AML-193 (cell line): ENCODE data around the gene DOC2B.

ENCODE experiments used
- DNase-seq, 2 experiments: peaks; one replicate each; lab custom pipeline; 2025; lab: John Stamatoyannopoulos, UW

DOC2B gene

GRCh38 chr17:162689-163088, 18.8 kb downstream of the DOC2B start:
- no peak for DNase-seq

- no peak for DNase-seq
Observed at GRCh38 chr17:161481-161880, 20.0 kb downstream of the DOC2B start.

GRCh38 chr17:160336-160735, 21.1 kb downstream of the DOC2B start:
- no peak for DNase-seq

GRCh38 chr17:159609-160008, 21.8 kb downstream of the DOC2B start:
- no peak for DNase-seq

- DNase-seq: no peak
Observed at GRCh38 chr17:158379-158778, 23.1 kb downstream of the DOC2B start.

GRCh38 chr17:157901-158300, 23.5 kb downstream of the DOC2B start:
- DNase-seq: no peak

- DNase-seq: no peak
Observed at GRCh38 chr17:156946-157345, 24.5 kb downstream of the DOC2B start.

- DNase-seq: no peak
Observed at GRCh38 chr17:156094-156621, 25.3 kb downstream of the DOC2B start.

- no peak for DNase-seq
Observed at GRCh38 chr17:155576-155975, 25.9 kb downstream of the DOC2B start.

- no peak for DNase-seq
Observed at GRCh38 chr17:153851-154250, 27.6 kb downstream of the DOC2B start.

GRCh38 chr17:152860-153420, 28.5 kb downstream of the DOC2B start:
- no peak for DNase-seq

- no peak for DNase-seq
Observed at GRCh38 chr17:151886-152859, 29.3 kb downstream of the DOC2B start.

- DNase-seq: no peak
Observed at GRCh38 chr17:151004-151403, 30.4 kb downstream of the DOC2B start.

GRCh38 chr17:149897-150584, 31.4 kb downstream of the DOC2B start:
- no peak for DNase-seq

GRCh38 chr17:149231-149630, 32.2 kb downstream of the DOC2B start:
- DNase-seq: no peak

GRCh38 chr17:148757-149156, 32.7 kb downstream of the DOC2B start:
- no peak for DNase-seq

GRCh38 chr17:147796-148740, 33.4 kb downstream of the DOC2B start:
- no peak for DNase-seq

GRCh38 chr17:146983-147761, 34.3 kb downstream of the DOC2B start:
- DNase-seq: no peak

GRCh38 chr17:146546-146945, 34.9 kb downstream of the DOC2B start:
- no peak for DNase-seq

- DNase-seq: no peak
Observed at GRCh38 chr17:145671-146541, 35.5 kb downstream of the DOC2B start.
